GM21447 (cell line): Measurements from ENCODE around the gene PANX3.
A peak's percentile ranks its signal among the peaks of the same experiment; 100 is the strongest.

Experiments used
- ATAC-seq: cut with Tn5 transposase; IDR thresholded peaks from one replicate; pipeline ENCODE4 v1.9.1; 2021; ENCODE audit not compliant: unreplicated experiment

PANX3 gene

GRCh38 chr11:124656774-124657630 is 45.8 kb downstream of the PANX3 start:
- ATAC-seq: no peak

DNA sequence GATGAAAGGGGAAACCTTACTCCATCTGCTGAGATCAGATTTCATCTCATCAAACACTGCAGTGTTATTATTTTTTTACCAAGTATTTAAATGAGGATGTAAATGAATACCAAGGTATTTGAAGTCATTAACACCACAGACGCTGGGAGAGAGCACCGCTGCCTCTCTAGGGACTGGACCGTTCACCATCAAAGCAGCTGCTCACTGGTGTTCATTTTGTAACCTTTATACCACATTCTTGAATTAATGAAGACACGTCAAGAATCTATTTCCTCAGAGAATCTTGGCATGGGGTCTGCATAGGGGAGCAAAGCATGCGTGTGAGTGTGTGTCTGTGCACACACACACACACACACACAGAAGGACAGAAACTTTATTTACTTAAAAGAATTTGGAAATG is 46.7 kb downstream of the PANX3 start:
- ATAC-seq: no peak

- ATAC-seq: no peak
Observed at GRCh38 chr11:124658501-124658900, 47.3 kb downstream of the PANX3 start.

DNA sequence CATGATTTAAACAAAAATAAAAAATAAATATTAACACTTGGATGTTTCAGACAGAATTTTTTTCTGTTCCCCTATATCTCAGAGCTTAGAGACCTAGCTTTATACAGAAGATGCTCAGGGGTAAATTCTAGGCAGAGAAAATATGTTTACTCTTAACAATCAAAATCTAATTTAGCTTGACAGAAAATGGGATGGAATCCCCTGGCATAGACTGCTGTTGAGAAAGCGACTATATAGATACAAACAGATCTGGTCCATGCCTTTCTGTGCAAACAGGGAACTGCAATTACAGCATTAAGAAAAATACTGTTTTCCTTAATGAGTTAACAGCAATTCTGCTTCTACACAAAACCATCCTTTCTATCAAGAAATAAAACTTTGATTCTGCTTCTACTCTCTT is 47.8 kb downstream of the PANX3 start:
- ATAC-seq: no peak

DNA sequence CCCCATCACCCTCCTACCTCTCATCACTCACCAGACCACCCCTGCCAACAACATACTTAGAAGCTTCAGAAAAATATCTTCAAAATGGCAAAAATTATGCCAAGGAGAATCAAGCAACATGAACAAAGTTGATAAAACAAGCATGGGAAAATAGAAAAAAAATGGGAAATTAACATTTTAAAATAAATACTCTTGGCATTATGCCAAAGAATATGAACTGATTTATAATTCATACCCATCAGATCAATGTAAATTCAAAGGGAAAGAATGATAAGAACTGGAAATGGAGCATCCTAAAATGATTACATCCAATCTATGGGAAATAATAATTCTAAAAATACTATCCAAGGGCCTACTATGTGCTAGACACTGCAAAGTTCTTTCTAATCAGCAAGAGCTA is 50.3 kb downstream of the PANX3 start:
- ATAC-seq: no peak

GRCh38 chr11:124662106-124662505 is 50.9 kb downstream of the PANX3 start:
- ATAC-seq: no peak

- no peak for ATAC-seq
Observed at GRCh38 chr11:124663861-124664260, 52.6 kb downstream of the PANX3 start.

- no peak for ATAC-seq
Observed at GRCh38 chr11:124667601-124668000, 56.4 kb downstream of the PANX3 start.

DNA sequence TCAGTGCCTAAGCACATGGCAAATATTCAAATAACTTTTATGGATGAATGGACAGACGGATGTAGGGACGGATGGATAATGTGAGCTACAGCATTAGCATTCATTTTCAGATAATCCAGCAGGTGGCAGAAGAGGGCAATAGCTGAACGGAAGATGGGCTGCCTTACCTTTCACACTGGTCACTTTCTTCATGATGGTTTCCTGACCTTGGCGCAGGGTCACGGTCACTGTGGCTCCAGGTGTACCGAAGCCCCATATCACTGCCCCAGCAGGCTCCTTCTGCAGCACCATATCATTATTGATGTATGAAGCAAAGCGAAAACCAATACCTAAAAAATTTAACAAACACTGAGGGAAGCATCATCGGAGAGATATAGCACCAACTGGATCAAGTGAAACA is 58.0 kb downstream of the PANX3 start:
- peak; percentile 31 for ATAC-seq
